Smooth muscle cell (in vitro differentiated cells): Measurements from ENCODE around the gene DISC1. TPM values are rescaled to one million over a fixed set of nuclear protein-coding genes. Genes with fewer than 3 reads are reported as not detected.

ENCODE experiments used
- DNase-seq: peaks from one replicate; lab custom pipeline; 2025; ENCODE audit not compliant: unreplicated experiment; lab: John Stamatoyannopoulos, UW
- H2AFZ ChIP-seq: fragments of 200-600 bp; sonication (generic); 2 replicates; pipeline ENCODE4 v1.6.0; 2016; ENCODE audit warnings: antibody characterized with exemption, low read depth, mild to moderate bottlenecking
- H3F3A ChIP-seq: fragments of 200-600 bp; sonication (generic); 2 replicates; pipeline ENCODE4 v1.6.0; 2017; ENCODE audit warnings: antibody characterized with exemption, low read depth
- H3K27ac ChIP-seq: fragments of 200-600 bp; sonication (generic); 2 replicates; pipeline ENCODE4 v1.5.1; 2016; ENCODE audit warnings: low read depth, mild to moderate bottlenecking
- H3K27me3 ChIP-seq: fragments of 200-600 bp; sonication (generic); 2 replicates; pipeline ENCODE4 v1.6.1; 2016; ENCODE audit warnings: low read depth, mild to moderate bottlenecking
- H3K36me3 ChIP-seq: fragments of 200-600 bp; sonication (generic); 2 replicates; pipeline ENCODE4 v1.5.1; 2016; ENCODE audit warnings: low read depth
- H3K4me1 ChIP-seq: fragments of 200-600 bp; sonication (generic); 2 replicates; pipeline ENCODE4 v1.5.1; 2016; ENCODE audit warnings: low read depth
- H3K4me2 ChIP-seq: fragments of 200-600 bp; sonication (generic); 2 replicates; pipeline ENCODE4 v1.6.0; 2016; ENCODE audit warnings: mild to moderate bottlenecking
- H3K4me3 ChIP-seq: fragments of 200-600 bp; sonication (generic); 2 replicates; pipeline ENCODE4 v1.5.1; 2016; ENCODE audit warnings: mild to moderate bottlenecking
- H3K79me2 ChIP-seq: fragments of 200-600 bp; sonication (generic); 2 replicates; pipeline ENCODE4 v1.6.0; 2016; ENCODE audit warnings: low read depth, mild to moderate bottlenecking
- H3K9ac ChIP-seq: fragments of 200-600 bp; sonication (generic); 2 replicates; pipeline ENCODE4 v1.6.0; 2016; ENCODE audit warnings: low read depth
- H3K9me3 ChIP-seq: fragments of 200-600 bp; sonication (generic); replicated peaks from 2 replicates; pipeline ENCODE4 v1.5.1; 2016; ENCODE audit warnings: low read depth
- H4K20me1 ChIP-seq: fragments of 200-600 bp; sonication (generic); 2 replicates; pipeline ENCODE4 v1.6.0; 2016; ENCODE audit warnings: low read depth
- CTCF ChIP-seq: fragments of 200-600 bp; sonication (generic); IDR thresholded peaks from 2 replicates; pipeline ENCODE4 v1.5.1; 2017; ENCODE audit warnings: borderline replicate concordance, mild to moderate bottlenecking, antibody characterized with exemption; ENCODE audit not compliant: insufficient read depth, poor library complexity, severe bottlenecking
- WGBS: methylation state at CpG from one replicate; pipeline ENCODE4 v1.1.7; 2016; ENCODE audit warnings: low lambda C conversion rate; 5-methylcytosine and 5-hydroxymethylcytosine counted together
- polyA plus RNA-seq: library from polyadenylated mRNA; unstranded; fragments of >200 nt; fragmentation: Nextera tagmentation; extraction: Ambion mirVana; gene quantifications from 2 replicates; pipeline ENCODE4 v1.2.1, GENCODE V29; 2016
- small RNA-seq: library from RNA; depleted of rRNA; stranded (forward); fragments of <200 nt; gene quantifications from one replicate; pipeline ENCODE3, GENCODE V24; 2014
- total RNA-seq: library from RNA; depleted of rRNA; stranded (reverse); fragments of >200 nt; gene quantifications from 2 replicates; pipeline ENCODE4 v1.2.3, GENCODE V29; 2014

Gene DISC1
- total and polyA plus RNA-seq, 2 experiments from 2014 or later: 0.89 to 4.3 TPM

- H3K9me3 ChIP-seq: no peaks in the 10 kb centered on the region
- H3K4me3 ChIP-seq: no peak overlapping the region
- peaks cover 7% of the 10 kb centered on the region for H3F3A ChIP-seq
- no peaks in the 10 kb centered on the region for H4K20me1 ChIP-seq
- DNase-seq: no peak
- H3K36me3 ChIP-seq: no peaks in the 10 kb centered on the region
- TF ChIP-seq CTCF: no peak
- no peaks in the 10 kb centered on the region for H3K4me1 ChIP-seq
- WGBS: 36% methylated on average over 6 of the region's 6 CpGs
- H3K9ac ChIP-seq: no peak overlapping the region
- no peak overlapping the region for H2AFZ ChIP-seq
- no peak overlapping the region for H3K27ac ChIP-seq
- H3K27me3 ChIP-seq: no peaks in the 10 kb centered on the region
- H3K79me2 ChIP-seq: no peaks in the 10 kb centered on the region
- peak overlapping the region; percentile 29 for H3K4me2 ChIP-seq
Observed at GRCh38 chr1:232084584-232085223, 458.1 kb downstream of the DISC1 start.

- H3K27me3 ChIP-seq: no peaks in the 10 kb centered on the region
- H3K9me3 ChIP-seq: no peaks in the 10 kb centered on the region
- H3K4me1 ChIP-seq: no peaks in the 10 kb centered on the region
- H3K27ac ChIP-seq: no peak overlapping the region
- H3K4me2 ChIP-seq: peak overlapping the region; percentile 12
- no peak for DNase-seq
- no peaks in the 10 kb centered on the region for H3K79me2 ChIP-seq
- H3F3A ChIP-seq: no peaks in the 10 kb centered on the region
- no peaks in the 10 kb centered on the region for H4K20me1 ChIP-seq
- no peaks in the 10 kb centered on the region for H3K36me3 ChIP-seq
- WGBS: 61% methylated on average over 3 of the region's 3 CpGs
- no peak for TF ChIP-seq CTCF
- no peak overlapping the region for H2AFZ ChIP-seq
- H3K4me3 ChIP-seq: no peak overlapping the region
- no peak overlapping the region for H3K9ac ChIP-seq
Observed at GRCh38 chr1:232090816-232091215, 464.2 kb downstream of the DISC1 start.

Small RNAs within 50 kb of the gene (small RNA-seq; reads per million reads assigned to genes)
- gene RF02102 (not detected), gene RNU5A-5P (0.08 reads per million)

Other genes starting within 250 kb of the DISC1 start
- 36.8 and 38.5 TPM in 2 replicates for gene EGLN1, start 204.5 kb upstream of the DISC1 start, total RNA-seq
- 15.7 and 21.2 TPM in 2 replicates for gene EGLN1, start 204.5 kb upstream of the DISC1 start, polyA plus RNA-seq
- gene TSNAX, start 98.1 kb upstream of the DISC1 start, total RNA-seq: 36.5 and 42.4 TPM in 2 replicates
- 22.6 and 24.0 TPM in 2 replicates for gene TSNAX, start 98.1 kb upstream of the DISC1 start, polyA plus RNA-seq